DMS53 treated with DMSO at 0.1 percent for 48 hours (cell line): ENCODE results near the gene HPCAL1.
A peak's percentile ranks its signal among the peaks of the same experiment; 100 is the strongest.

ENCODE experiments used
- DNase-seq: peaks from one replicate; lab custom pipeline; 2025; ENCODE audit not compliant: unreplicated experiment; lab: John Stamatoyannopoulos, UW

HPCAL1 gene

DNA sequence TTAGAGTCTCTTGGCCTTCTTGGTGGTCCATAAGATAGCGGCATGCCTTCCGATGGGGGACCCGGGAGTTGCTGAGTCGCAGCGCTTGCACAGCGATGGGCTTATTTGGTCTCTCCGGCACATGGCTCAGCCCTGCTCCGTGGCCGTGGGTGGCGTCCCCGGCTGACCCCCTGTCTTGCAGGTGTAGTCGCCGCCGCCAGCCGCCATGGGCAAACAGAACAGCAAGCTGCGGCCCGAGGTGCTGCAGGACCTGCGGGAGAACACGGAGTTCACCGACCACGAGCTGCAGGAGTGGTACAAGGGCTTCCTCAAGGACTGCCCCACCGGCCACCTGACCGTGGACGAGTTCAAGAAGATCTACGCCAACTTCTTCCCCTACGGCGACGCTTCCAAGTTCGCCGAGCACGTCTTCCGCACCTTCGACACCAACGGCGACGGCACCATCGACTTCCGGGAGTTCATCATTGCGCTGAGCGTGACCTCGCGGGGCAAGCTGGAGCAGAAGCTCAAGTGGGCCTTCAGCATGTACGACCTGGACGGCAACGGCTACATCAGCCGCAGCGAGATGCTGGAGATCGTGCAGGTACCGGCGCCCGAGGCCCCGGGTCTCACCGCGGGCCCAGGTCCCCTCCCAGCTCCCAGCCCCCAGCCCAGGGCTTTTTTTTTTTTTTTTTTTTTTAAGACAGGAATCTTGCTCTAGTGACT, 117.0 kb downstream of the HPCAL1 start:
- no peak for DNase-seq

DNA sequence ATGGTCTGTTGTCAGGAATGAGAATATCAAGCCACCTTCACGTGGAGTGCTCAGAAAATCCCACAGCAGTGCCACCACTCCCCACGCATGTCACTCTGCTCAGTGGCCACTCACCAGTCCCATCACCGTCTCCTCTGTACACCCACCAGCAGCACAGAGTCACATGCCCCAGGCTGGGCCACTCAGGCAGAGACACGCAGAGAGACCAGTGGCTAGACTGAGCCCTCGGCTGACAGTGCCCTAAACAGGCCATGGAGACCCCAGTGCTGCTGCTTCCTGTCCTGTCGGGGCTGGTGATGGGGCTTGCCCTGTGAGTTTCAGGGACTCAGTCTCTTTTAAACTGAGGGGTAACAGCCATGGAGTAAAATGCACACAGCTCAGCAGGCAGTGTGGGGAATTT, 119.5 kb downstream of the HPCAL1 start:
- DNase-seq = no peak

DNA sequence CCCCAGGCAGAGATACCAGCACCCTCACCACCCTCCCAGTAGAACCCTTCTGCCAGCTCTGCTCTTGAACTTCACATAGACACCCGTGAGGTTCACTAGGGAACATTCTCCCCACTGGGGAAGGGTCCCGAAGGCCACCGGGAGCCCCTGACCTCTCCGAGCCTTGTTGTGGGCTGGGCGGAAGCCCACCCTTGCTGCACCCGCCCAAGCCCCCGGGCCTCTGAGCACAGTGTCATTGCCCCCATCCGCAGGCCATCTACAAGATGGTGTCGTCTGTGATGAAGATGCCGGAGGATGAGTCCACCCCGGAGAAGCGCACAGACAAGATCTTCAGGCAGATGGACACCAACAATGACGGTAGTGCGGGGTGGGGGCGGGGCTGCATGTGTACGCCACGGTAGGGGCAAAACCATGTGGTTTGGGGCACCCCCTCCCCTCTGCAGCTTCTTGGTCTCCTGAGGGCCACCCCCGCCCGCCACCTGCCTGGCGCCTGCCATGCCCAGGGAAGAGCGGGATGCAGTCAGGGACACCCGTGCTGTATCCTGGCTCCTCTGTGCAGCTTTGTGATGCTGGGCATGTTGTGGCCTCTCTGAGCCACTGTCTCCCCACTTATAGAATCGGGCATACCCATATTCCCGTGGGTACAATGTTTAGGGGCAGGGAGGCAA, 120.2 kb downstream of the HPCAL1 start:
- DNase-seq = no peak

DNA sequence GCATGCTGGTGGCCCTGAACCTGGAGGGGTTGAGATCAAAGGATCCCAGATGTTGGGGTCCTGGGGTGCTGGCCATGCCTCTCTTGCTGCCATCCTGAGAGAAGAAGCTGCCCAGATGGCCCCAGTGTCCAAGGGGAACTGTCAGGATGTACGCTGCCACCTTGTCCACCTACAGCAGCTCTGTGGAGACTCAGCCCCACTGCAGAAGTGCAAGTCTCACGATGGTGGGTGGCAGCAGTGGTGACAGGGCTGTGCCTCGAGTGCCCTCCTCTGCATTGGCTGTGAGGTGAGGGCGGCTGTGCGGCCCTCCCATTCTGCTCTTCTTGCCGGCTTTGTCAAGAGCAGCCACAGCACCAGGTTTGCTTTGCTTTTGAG, 120.7 kb downstream of the HPCAL1 start:
- DNase-seq = no peak

DNA sequence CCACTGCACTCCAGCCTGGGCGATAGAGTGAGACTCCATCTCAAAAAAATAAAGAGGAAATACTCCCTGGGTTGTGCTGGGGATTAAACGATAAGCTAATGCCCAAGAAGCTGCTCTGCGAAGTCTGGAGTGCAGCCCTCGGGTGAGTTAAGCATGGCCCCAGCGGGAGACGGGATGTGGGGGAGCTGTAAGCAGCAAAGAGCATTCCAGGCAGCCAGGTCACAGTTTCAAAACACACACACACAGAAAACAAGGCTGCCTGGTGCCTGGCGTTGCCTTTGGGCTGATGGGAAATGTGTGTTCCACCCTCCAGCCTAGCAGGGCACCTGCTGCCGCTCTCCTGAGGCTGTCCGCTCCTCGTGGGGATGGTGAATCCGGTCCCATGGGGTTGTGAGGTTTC, 121.3 kb downstream of the HPCAL1 start:
- no peak for DNase-seq

DNA sequence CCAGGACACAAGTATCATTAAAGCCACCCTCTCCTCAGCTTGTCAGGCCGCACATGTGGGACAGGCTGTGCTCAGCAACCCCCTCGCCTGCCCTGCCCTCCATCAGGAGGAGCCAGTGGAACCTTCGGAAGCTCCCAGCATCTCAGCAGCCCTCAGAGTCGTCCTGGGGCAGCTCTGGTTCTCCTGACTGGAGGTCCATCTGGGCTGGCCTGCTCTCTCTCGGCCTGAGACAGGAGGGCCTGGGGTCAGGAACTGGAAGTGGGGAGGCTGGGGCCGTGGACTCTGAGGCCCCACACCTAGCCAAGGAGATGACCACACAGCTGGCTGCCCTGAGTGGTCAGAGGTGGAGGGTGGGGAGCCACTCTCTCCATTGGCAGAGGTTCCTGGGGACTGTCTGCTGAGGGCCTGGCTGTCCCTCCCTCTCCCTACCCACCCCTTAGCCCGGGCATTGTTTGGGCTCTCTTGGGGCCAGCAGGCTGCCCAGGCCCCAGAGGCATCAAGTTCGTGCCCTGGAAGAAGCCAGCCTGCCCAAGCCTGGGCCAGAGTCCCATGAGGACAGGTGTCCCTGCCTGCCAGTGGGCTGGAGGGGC, 122.3 kb downstream of the HPCAL1 start:
- DNase-seq = no peak

DNA sequence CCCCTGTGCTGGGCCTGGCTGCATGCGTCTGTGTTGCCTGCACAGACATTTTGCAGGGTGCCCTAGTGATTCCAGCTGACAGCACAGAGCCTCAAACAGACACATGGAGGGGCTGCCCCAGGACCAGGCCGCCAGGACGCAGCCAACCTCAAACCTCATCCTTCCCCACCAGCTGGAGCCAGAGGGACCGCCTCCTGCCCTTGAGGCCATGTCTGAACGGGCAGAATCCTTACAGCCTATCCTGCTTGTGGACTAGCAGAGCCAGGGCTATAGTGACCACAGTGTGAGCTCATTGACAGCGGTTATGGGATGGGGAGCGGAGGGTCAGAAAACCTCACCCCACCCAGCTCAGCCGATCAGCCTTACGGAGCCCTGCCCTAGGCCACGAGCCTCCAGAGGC, 123.0 kb downstream of the HPCAL1 start:
- no peak for DNase-seq

DNA sequence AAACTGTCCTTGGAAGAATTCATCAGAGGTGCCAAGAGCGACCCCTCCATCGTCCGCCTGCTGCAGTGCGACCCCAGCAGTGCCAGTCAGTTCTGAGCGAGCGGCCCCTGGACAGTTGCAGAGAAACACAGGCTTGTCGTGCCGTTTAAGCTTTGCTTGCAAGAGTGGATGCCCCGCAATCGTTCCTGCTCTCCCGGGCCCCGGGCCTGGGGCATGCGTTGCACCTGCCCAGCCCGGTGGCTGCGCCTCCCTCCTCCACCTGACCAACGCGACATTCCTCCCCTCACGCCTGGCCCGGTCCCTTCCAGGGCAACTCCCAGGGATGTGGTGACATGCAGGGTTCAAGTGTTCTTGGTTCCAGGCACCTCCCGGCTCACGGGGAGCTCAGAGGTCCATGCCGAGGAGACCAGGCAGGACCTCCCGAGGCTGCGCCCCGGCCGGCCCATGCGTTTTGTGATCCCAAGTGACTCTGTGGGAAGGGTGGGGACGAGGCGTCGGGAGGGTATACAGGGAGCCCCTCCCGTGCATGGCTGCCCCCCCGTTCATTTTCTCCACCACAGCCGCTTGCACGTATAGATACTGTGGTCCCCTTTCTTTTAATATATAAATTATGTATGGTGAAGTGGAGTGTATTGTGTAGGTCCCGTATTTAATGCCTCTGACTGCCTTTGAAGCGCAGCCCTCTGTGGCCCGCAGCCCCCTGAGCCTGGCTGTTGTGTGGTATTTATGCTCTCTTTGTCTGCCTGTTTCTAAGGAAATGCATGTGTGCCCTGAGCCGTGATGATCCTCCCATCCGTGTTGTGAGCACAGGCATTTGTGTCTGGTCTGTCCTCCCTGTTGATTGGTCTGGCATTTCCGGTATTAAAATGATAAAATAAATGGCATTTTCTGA, 124.3 kb downstream of the HPCAL1 start:
- no peak for DNase-seq

DNA sequence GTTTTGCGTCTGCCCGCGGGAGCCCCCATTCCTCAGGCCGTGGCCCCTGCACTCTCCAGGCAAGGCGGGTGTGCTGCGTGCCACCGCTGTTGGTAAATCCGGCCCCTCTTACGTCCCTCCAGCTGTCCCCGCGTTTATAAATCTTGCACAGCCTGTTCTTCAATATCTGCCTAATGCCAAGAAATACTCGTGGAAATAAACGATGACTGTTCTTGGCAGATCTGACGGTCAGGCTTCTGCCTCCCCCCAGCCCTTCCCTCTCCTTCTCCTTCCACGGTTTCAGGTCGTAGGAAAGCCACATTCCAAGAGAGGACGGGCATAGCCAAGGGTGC, 124.9 kb downstream of the HPCAL1 start:
- no peak for DNase-seq

DNA sequence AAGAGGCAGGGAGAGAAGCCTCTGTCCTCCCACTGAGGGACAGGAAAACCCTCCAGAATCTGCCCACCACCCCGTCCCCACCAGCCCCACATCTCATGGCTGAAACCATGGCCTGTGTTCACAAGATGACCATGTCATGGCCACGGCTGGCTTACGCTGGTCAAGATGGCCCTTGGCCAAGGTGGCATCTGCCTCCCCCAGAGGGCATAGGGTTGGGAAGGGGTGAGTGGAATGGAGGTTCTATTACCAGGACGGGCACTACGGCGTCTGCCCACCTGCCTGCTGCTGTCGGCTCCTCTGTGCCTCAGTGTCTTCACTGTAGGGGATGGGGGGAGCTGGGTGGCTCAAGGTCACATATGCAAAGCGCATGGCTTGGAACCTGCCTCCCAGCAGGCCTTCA, 125.7 kb downstream of the HPCAL1 start:
- no peak for DNase-seq

DNA sequence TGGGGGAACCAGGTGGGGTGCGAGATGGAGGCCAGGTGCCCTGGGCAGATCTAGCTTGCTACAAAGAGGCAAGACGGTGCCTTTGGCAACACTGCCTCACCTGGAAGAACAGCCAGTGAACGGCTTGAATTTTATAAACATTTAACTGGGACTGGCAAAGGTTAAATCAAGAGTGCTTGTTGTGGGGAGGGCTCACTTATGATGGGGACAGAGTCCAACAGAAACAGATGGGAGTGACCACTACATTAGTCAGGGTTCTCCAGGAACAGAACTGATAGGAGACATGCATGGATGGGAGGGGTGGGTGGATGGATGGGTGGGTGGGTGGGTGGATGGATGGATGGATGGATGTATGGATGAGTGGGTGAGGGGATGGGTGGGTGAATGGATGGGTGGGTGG, 126.2 kb downstream of the HPCAL1 start:
- no peak for DNase-seq

DNA sequence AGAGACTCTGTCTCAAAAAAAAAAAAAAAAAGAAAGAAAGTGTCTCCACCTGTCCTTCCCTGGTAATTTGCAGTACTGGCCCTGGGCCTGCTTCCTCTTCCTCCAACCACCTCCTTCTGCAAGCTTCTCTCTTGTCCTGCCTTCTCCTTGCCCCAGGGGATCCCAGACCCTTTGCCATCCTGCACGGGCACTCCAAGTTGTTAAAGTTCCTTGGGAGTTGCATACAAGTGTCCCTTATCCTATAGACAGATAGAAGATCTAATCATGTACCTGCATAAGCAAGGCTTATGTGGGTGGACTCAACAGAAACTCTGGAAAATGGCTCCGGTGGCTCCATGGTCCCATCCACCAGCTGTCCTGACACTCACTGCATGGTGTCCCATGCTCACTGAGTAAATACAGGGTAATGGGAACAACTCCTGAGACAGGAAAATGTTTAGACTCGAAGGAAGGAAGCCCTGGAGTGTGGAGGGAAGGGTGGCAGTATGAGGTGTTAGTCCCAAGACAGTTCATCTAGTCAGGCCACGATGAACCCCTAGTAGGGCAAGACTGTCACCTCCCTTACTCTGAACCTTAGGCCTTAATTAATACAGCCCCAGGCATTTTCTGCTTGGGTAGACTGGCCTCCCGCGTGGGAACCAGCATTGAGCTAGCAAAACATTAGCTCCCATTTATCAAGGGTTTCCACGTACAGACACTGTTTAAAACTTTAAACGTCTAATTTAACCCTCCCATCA, 128.3 kb downstream of the HPCAL1 start:
- no peak for DNase-seq

DNA sequence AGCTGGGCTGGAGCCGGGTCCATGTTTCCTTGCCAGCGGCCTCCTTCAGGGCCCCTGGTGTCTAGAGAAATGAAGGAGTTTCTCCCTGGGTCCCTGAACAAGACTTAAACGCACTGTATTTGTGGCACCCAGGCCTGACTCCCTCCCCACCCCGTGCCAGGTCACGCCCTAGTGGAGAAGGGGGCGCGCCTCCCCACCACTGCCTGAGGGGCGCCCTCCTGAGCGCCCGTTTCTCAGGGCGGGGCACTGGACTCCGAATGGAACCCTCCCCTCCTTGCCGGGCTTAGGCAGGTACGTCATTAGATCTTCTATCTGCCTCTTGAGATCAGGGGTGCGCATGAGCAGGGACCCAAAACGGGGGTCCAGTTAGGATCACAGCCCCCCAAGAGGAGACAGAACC, 129.1 kb downstream of the HPCAL1 start:
- no peak for DNase-seq

DNA sequence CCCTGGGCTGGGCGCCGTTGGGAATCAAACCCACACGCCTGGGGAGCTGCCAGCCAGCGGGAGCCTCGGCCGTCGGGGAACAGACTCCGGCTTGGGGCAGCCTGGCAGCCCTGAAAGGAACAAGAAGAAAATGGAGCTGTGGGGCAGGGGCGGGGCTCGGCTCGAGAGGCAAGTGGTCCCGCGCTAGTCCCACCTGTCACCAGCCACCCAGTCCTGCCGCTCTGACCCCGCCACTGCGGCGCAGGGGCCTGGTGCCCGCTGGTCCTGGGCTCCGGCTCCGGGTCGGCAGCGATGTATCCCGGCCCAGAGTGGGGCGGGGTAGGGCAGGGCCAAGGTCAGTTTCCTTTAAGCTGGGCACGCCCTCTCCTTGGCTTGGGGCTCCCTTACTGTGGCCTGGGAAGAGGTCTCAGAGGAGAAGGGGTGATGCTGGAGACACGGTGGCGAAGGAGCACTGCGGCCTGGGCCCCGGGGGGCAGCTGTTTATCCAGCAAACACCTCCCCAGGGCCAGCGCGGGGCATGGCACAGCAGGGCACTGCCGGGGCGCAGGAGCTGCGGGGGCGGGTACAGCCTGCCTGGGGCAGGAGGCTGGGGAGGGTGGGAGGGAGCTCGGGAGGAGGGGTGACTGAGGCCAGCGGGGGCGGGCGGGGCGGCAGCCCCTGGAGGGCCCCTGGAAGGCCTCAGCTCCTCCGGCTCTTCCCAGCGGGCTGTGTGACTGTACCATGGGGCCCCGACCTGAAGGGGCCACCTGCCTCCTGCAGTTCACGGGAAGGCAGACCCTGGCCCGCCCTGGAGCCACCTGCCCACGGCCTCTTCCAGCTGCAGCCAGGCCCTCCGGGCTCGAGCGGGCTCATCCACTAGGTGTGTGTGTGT, 129.8 kb downstream of the HPCAL1 start:
- DNase-seq = no peak

DNA sequence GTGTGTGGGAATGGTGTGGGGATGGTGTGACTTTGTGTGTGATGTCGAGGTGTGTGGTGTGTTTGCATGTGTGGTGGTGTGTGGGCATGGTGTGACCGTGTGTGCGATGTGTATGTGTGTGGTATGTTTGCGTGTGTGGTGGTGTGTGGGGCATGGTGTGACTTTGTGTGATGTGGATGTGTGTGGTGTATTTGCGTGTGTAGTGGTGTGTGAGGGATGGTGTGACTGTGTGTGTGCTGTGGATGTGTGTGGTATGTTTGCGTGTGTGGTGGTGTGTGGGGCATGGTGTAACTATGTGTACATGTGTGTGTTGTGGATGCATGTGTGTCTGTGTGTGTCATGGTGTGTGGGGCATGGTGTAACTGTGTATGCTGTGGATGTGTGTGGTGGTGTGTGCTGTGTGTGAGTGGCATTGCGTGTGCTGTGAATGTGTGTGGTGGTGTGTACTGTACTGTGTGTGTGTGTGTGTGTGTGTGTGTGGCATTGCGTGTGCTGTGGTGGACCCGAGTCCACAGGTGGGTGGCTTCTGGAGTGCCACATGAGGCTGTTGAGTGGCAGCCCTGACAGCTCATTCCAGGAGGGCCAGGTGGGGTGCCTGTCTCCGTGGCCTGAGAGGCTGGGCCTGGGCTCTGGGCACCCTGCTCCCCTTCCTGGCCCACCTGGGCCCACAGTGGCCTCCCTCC, 130.7 kb downstream of the HPCAL1 start:
- DNase-seq = no peak

DNA sequence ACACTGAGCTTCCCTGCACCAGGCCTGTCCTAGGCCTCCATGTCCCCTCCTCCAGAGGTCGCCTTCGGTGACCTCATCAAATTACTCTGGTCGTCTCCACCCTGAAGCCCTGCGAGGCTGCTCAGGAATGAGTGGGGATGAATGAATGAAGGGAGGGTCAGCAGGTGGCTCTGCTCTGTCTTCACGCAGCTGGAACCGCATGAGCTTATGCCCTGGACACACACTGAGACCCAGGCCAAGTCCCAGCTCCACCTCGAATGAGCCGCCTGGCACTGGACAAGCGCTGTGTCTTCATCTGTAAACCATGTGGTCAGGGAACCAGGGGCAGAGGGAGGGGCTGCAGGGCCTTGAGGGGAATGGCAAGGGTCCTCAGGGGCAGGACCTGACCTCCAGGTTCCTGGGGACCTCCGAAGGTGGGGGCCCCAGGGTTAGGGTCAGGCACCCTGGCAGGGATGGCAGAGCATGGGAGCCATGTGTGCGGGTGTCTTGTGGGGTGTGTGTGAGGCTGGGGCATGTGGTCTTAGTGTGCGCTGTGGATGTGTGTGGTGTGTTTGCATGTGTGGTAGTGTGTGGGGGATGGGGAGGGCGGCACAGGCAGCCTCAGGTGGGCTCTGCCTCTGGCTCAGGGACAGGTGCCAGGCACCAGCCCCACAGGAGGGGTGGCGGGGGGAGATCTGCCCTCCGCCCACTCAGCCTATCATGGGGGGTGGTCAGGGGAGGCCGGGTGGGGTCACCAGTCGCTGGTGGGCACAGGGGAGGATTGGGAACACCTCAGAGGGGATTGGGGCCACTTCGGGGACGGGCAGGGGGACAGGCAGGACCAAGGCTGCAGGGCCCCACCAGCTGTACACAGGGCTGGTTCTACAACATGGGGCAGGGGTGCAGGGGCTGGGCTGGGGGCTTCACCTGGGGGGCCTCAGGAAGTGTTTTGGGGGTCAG, 131.5 kb downstream of the HPCAL1 start:
- no peak for DNase-seq

DNA sequence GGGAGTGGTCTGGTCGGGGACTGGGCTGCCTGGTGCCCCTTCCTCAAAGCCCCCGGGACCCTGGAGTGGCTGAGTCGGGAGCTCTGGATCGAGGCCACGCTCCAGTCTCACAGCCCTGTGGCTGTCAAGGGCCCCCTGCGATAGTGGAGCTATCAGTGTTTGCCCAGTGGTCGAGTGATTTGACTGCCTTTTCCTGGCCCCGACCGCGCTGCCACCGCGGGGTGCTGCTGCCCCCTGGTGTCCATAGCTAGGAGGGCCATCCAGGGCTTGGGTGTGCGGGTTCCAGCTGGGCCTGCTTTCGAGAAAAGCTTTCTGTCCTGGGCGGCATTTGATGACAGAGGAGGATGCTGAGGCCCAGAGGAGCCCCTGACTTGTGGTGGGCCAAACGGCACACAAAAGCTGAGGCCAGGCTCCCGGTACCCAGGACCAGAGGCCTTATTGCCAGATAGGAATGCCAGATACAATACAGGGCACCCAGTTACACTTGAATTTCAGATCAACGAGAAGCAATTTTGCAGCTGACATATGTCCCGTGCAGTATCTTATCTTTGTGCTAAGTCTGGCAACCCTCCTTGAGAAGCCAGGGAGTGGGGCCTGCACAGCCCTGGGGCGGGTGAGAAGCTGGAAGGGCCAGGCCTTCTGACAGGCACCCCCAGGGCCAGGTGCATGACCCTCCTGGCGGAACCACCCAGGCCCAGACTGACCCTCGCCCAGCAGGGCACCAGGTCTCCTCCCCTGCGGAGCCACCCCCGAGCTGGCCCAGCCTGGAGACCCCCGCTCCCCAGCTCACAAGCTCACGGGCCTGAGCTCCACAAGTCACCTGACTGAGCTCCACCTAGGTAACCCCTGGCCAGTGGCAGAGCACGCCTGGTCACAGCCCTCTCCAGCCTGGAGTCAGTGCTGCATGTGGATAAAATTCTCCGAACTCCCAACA, 132.4 kb downstream of the HPCAL1 start:
- DNase-seq = peak; percentile 26
